GM19023 (cell line): Measurements from ENCODE around the gene TMEM121.

Experiments used
- ATAC-seq: cut with Tn5 transposase; IDR thresholded peaks from one replicate; pipeline ENCODE4 v1.9.1; 2021; ENCODE audit warnings: mild to moderate bottlenecking, moderate library complexity; ENCODE audit not compliant: unreplicated experiment

The TMEM121 gene

GRCh38 chr14:105525861-105526775 is at the start of gene TMEM121:
Gene TMEM121, plus strand, starts transcription at chr14:105526583. Its CDS starts 2,252 bp downstream, at chr14:105528835.
- ATAC-seq, result no peak

DNA sequence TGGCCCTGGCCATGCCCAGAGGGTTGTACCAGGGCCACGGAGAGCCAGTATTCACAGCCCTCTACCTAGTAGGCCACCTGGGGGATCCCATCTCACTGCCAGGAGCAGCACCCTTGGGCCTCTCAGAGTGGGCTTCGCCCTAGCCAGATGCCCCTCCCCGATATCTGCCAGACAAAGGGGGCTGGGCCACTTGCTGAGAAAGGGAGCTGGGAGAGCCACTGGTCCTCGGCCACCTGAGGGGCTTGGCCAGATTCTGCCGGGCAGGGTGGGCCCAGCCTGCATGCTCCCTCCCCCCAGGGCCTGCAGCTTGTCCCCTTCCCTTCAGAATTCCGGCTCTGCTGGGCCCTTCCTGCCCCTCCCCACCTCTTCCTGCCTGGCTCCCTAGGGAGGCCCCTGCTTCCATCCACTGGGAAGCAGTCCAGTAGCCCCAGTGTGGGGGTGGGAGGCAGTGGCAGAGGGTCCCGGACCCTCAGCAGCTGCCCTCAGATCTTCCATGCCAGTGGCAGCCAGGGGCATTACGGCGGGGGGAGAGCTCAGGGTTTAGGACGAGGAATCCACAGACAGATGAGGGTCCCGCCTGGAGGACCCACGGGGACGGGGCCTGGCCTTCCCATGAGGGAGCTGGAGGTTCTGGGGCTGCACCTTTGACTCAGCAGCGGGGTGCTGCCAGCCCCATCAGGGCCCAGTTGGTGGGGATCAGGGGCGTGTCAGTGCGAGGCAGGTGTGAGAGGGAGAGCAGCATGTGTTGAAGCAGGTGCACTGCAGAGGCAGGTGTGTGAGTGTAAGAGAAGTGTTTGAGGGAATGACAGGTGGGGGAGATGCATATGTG is 49.3 kb upstream of the TMEM121 start:
- no peak for ATAC-seq

DNA sequence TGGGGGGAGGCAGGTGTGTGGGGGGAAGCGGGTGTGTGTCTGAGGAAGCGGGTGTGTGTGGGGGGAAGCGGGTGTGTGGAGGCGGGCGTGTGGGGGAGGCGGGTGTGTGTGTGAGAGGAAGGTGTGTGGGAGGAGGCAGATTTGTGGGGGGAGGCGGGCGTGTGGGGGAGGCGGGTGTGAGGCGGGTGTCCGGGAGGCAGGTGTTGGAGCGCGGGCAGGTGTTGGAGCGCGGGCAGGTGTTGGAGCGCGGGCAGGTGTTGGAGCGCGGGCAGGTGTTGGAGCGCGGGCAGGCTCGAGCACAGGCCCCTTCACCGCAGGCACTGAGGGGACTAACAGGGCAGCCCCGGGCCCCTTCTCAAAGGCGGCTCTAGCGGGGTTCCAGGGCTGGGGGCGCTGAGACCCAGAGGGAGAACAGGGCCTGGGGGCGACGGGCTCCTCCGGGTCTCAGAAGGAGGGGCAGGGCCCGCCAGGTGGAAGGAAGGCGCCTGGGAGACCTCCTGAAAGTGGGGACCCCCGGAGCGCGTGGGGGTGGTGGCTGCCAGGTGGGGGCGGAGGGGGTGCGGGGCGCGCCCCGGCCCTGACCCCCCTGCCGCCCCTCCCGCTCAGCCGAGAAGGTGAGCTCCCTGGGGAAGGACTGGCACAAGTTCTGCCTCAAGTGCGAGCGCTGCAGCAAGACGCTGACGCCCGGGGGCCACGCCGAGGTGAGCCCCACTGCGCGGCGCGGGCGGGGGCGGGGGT is 48.6 kb upstream of the TMEM121 start:
- ATAC-seq, result no peak

DNA sequence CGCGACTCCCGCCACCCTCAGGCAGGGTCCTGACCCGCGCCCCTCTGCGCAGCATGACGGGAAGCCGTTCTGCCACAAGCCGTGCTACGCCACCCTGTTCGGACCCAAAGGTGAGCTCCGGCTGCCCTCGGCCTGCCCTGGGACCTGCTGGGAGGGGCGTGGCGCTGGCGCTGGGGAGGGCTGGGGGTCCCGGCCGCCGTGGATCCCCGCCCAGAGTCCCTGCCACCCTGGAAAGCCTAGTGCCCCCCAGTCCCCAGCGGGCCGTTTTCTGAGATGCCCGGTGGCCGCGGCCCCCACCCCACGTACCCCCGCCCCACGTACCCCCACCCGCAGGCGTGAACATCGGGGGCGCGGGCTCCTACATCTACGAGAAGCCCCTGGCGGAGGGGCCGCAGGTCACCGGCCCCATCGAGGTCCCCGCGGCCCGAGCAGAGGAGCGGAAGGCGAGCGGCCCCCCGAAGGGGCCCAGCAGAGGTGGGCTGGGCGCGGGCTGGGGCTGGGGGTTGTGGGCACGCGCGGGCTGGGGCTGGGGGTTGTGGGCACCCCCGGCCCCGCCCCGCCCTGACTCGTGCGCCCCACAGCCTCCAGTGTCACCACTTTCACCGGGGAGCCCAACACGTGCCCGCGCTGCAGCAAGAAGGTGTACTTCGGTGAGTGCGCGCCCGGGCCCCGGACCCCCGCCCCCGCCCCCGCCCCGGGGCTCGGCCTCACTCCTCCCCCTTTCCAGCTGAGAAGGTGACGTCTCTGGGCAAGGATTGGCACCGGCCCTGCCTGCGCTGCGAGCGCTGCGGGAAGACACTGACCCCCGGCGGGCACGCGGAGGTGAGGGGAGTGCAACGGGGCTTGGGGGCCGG is 47.8 kb upstream of the TMEM121 start:
- ATAC-seq, result no peak

- ATAC-seq, result no peak
Measured at GRCh38 chr14:105479431-105480158, 46.8 kb upstream of the TMEM121 start.

DNA sequence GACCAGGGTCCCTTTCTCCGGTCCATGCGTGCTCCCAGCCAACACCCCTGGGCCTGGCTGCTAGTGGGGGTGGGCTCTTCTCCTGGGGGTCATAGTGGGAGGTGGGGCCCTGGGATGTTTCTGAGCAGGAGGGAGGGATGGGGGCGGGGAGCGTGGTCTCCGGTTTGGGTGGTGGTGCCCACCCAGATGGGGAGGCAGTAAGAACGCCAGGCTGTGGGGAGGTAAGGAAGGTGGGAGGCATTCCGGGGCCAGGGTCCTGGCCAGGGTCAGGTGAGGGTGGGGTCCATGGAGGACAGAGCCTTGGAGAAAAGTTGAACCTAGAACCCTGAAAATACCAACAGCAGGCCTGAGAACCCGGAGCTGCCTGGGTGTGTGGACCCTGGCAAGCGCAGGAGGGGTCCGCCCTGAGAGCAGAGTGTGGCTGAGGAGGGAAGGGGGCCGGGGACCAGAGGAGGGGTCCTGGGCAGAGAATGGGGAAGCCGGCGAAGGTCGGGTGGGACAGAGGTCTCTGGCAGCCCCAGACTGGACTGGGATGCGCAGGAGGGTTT is 46.1 kb upstream of the TMEM121 start:
- no peak for ATAC-seq

DNA sequence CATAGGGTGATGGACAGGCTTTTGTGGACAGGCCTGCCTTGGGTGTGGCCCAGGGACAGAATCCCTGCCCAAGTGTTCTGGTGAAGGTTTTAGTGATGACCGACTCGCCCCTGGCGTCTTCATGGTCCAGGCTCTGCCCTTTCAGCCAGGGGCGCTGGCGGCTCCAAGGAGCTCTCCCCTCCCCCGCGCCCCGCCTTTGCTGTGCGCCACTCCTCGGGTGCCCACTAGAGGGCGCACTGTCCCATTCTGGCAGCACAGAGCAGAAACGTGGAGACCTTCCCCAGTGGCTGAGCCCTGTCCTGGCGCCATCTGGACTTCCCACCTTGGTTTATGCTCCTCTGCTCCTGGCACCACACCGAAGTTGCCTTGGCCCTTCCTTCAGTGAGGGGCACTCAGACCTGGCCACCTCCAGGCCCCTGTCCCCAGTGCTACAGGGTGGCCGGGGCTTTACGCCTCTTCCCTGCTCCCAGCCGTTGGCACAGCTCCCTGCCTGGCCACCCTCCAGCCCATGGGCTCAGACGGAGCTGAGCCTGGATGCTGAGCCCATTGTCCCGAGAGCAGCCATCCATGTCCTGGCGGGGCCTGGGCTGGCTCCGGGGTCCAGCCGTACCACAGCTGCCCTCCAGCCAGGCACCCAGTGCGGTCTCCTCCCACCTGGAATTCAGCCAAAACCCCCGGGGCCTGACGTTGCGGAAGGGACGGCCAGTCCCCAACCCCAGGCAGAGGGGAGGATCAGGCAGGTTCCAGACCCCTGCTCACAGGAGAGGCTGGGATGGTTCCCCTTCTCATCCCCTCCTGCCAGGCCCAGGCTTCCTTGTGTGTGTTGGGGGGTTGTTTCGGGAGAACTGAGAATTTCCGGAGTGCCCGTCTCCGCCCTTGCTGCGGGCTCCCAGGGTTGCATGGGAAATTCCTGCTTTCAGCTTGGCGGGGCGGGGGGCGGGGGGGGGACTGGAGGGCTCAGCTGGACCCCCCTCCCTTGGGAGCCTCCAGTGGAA is 45.3 kb upstream of the TMEM121 start:
- ATAC-seq, result peak; percentile 56

DNA sequence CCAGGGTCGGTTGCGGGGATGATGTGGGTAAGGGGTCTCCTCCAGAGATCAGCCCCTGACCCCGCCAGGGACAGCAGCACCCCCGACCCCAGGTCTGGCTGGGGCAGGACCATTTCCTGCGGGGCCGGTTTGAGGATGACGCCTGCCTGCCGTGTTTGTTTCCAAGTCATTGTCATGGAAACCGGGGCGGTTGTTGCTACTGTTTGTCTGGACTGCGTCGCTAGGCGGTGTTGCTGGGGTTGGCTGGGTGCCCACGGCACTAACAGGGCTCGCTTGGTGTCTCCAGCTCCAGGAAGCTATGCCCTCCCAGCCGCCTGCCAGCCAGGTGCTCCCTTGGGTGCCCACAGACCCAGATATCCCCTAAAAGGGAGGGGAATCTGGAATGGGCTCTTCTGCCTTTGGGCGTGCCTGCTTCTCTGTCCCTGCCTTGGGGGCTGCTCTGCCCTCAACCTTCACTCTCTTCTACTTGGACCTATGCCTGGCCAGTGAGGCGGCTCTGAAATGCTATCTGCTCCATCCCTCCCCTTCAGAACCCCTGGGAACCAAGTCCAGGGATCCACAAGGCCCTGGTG is 44.4 kb upstream of the TMEM121 start:
- ATAC-seq, result peak; percentile 44

DNA sequence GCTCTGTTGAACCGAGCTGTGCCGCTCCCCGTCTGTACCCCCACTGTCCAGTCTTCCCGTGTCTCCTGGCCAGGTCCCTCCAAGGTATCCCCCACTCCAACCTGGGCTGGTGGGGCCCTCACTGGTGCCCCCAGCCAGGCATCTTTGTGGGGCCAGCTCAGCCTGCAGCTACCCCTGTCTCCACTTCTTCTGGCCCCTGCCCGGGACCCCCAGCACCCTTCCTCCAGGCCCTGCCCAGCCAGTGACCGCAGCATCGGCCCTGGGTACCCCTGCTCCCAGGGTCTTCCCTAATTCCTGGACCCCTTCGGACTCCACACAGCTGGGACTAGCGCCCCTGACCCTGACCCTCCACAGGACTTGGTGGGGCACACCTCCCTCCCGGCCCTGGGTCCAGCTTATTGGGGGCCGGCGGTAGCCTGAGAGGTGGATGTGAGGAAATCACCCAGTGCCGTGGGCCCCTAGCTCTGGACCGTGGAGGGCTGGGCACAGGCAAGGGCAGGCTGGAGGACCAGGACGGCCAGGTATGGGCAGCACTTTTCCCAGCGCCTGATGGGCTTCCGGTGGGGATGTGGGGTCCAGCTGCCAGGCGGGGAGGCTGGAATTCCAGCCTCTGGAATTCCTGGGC is 43.8 kb upstream of the TMEM121 start:
- ATAC-seq, result no peak

DNA sequence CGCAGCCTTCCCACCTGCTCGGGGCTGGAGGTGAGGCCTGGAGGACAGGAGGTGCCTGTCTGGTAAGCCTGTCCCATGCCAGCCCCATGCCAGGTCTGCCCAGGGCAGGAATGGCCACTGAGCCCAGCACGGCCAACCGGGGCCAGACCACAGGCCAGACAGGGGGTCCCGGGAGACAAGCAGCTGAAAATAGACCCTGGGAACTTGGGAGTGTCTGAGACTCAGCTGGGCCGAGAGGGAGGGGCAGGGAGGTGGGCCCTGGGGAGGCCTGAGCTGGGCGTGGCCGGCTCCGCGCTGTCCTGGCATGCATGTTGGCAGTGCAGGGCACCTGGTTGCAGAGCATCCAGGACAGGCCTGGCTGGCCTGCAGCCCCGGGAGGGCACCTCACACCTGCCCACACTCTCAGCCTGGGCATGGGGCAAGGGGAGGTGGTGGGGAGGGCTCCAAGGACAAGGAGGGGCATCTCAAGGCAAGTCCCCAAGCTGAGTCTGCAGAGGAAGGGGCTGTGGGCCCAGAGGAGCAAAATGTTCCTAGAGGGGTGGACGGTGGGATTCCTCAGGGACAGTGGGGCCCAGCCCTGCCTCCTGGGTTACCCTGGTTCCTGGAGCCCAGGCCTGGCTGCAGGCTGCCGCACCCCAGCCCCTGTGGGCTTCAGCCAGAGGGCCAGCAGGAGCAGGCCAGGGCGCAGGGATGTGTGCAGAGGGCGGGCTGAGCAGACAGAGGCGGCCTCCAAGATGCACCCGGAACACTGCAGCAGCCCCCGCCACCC is 42.9 kb upstream of the TMEM121 start:
- no peak for ATAC-seq

- ATAC-seq, result no peak
Measured at GRCh38 chr14:105484069-105484996, 42.0 kb upstream of the TMEM121 start.

- no peak for ATAC-seq
Measured at GRCh38 chr14:105484997-105485393, 41.4 kb upstream of the TMEM121 start.

GRCh38 chr14:105485739-105486162 is 40.6 kb upstream of the TMEM121 start:
- no peak for ATAC-seq

DNA sequence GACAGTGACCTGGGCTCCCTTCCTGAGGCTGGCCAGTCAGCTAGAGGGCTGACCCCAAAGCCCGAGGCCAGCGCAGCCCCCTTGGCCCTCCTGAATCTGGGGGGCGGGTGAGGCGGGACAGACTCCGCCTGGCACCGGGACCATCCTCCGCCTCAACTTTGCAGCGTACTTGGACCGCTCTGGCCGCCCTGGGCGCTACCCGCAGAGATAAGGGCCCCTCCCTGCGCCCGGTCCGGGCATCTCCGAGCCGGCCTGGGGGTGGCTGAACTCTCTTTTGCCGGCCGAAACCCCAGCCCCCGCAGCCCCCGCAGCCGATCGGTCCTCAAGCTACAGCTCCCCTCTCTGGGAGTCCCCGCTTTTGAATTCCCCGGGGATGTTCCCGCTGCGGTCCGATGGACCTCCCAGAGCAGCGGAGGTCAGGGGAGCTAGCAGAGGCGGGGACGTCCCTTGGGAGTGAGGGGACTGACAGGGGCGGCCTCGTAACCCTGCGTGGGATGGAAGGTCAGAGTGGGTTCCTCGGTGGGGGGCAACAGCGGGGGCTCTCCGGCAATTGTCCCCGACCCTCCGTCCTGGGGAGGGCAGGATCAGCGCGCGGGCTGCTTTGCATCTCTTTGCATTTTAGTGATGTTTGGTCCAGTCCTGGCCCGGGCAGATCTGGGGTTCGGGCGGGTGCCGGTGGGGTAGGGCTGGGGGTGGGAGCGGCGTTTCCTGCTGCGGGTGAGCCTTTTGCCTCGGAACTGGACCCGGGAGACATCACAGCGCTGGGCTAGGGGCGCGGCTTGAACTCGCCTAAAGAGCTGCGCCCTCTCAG is 40.0 kb upstream of the TMEM121 start, which contains the start of gene CRIP1:
TSS of gene CRIP1 (plus strand) at position 724 of the 811 bp plus-strand sequence. CDS start 374 bp downstream, outside the sequence.
- no peak for ATAC-seq
